Measurements from ENCODE around the gene MAP3K19. TPM values are rescaled to one million over a fixed set of nuclear protein-coding genes. Genes with fewer than 3 reads are reported as not detected.
"Not testable (repeated sequence)": the region's sequence is repeated elsewhere in the genome, so short reads cannot be mapped to it uniquely, and the experiment has no call there.

MAP3K19 gene
- total RNA-seq, 4 donors from 2014 or later = not detected

DNA sequence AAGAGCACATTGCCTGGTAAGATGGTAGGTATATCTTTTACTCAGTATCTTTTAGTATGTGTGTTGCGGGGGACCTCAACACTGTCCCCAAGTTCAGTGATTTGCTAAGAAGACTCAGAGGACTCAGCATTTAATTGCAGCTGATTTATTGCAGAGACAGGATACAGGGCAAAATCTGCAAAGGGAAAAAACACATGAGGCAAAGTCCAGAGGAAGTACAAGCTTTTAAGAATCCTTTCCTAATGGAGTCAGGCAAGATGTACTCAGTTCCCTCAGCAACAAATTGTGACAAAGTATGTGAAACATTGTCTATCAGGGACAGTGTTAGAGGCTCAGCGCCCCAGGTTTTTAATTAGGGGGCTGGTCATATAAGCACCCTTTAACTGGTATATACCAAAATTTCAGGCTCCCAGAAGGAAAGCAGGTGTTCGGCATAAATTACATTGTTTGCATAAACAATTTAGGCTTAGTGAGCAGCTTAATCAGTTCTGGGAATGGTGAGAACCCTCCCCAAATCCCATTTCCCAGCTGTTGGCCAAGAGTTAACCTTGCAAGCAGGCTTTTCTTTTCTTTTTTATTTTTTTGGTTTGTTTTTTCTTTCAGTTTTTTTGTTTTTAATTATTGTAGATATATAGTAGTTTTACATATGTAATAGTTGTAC is 46.6 kb upstream of the MAP3K19 start:
- no peaks in the 10 kb centered on the region for H3K4me1 ChIP-seq
- ATAC-seq = no peak
- no peak overlapping the region for H3K27ac ChIP-seq
- 88 to 94% methylated on average over 1 to 2 of the region's 3 CpGs for WGBS, 2 donors (ENCODE audit: low coverage in 1 of 2)
- H3K4me3 ChIP-seq = no peak overlapping the region
- peaks cover 0 to 37% of the 10 kb centered on the region in 2 donors for H3K36me3 ChIP-seq
- no peaks in the 10 kb centered on the region for H3K9me3 ChIP-seq
- no peaks in the 10 kb centered on the region for H3K27me3 ChIP-seq
- TF ChIP-seq, protein P1, sequence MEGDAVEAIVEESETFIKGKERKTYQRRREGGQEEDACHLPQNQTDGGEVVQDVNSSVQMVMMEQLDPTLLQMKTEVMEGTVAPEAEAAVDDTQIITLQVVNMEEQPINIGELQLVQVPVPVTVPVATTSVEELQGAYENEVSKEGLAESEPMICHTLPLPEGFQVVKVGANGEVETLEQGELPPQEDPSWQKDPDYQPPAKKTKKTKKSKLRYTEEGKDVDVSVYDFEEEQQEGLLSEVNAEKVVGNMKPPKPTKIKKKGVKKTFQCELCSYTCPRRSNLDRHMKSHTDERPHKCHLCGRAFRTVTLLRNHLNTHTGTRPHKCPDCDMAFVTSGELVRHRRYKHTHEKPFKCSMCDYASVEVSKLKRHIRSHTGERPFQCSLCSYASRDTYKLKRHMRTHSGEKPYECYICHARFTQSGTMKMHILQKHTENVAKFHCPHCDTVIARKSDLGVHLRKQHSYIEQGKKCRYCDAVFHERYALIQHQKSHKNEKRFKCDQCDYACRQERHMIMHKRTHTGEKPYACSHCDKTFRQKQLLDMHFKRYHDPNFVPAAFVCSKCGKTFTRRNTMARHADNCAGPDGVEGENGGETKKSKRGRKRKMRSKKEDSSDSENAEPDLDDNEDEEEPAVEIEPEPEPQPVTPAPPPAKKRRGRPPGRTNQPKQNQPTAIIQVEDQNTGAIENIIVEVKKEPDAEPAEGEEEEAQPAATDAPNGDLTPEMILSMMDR (IDR thresholded peaks at IDR 0.05) = no peak
- no peak for TF ChIP-seq POLR2A (IDR thresholded peaks at IDR 0.05)
- no peak for TF ChIP-seq EP300 (IDR thresholded peaks at IDR 0.05)
- no peak for TF ChIP-seq POLR2AphosphoS5 (IDR thresholded peaks at IDR 0.05)

GRCh38 chr2:135093193-135093592 is 45.9 kb upstream of the MAP3K19 start:
- H3K9me3 ChIP-seq = no peaks in the 10 kb centered on the region
- ATAC-seq = no peak
- TF ChIP-seq POLR2AphosphoS5 (IDR thresholded peaks at IDR 0.05) (no peak), EP300 (IDR thresholded peaks at IDR 0.05) (no peak), POLR2A (IDR thresholded peaks at IDR 0.05) (no peak)
- TF ChIP-seq, protein P1 (IDR thresholded peaks at IDR 0.05) = no peak
- no peak overlapping the region for H3K4me3 ChIP-seq
- H3K4me1 ChIP-seq = no peaks in the 10 kb centered on the region
- peaks cover 0 to 37% of the 10 kb centered on the region in 2 donors for H3K36me3 ChIP-seq
- H3K27ac ChIP-seq = no peak overlapping the region
- H3K27me3 ChIP-seq = no peaks in the 10 kb centered on the region

DNA sequence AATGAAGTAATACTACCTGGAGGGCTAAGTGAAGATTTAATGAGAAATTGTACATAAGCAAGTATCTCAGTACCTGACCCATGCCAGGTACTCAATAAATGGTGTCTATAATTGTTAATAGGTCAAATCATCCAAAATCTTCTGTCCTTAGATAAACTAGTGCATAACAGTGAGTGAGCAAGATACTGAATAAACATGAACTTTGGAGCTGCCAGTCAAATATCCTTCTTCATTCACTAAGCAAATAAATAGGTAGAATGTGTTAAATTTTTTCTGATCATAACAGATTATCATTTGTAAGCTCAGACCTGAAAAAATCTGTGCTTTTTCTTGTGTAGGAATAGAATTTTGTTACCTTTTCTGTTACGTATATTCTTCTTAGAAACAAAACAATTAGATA is 44.4 kb upstream of the MAP3K19 start:
- no peak for ATAC-seq
- Histone ChIP-seq H3K36me3 (peaks cover 0 to 37% of the 10 kb centered on the region in 2 donors), H3K27ac (no peak overlapping the region), H3K9me3 (no peaks in the 10 kb centered on the region), H3K4me3 (no peak overlapping the region), H3K27me3 (no peaks in the 10 kb centered on the region), H3K4me1 (no peaks in the 10 kb centered on the region)
- 100% methylated on average over 1 of the region's 1 CpG for whole genome bisulfite sequencing, 2 donors (ENCODE audit: low coverage in 1 of 2)
- TF ChIP-seq POLR2A (IDR thresholded peaks at IDR 0.05) = no peak
- TF ChIP-seq POLR2AphosphoS5 (IDR thresholded peaks at IDR 0.05) = no peak
- no peak for TF ChIP-seq EP300 (IDR thresholded peaks at IDR 0.05)
- TF ChIP-seq, protein P1 (IDR thresholded peaks at IDR 0.05) = no peak

DNA sequence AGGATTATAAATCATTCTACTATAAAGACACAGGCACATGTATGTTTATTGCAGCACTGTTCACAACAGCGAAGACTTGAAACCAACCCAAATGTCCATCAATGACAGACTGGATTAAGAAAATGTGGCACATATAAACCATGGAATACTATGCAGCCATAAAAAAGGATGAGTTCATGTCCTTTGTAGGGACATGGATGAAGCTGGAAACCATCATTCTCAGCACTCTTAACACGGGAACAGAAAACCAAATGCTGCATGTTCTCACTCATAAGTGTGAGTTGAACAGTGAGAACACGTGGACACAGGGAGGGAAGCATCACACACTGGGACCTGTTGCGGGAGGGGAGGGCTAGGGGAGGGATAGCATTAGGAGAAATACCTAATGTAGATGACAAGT is 42.4 kb upstream of the MAP3K19 start:
- not testable (repeated sequence) for H3K27ac ChIP-seq, H3K4me1 ChIP-seq, H3K27me3 ChIP-seq, ATAC-seq, H3K4me3 ChIP-seq, H3K9me3 ChIP-seq
- 85 to 100% methylated on average over 3 to 4 of the region's 4 CpGs for WGBS, 2 donors (ENCODE audit: low coverage in 1 of 2)
- H3K36me3 ChIP-seq = peaks cover 0 to 24% of the 10 kb centered on the region in 2 donors

- no peak for TF ChIP-seq POLR2A (IDR thresholded peaks at IDR 0.05)
- no peak for TF ChIP-seq EP300 (IDR thresholded peaks at IDR 0.05)
- TF ChIP-seq POLR2AphosphoS5 (IDR thresholded peaks at IDR 0.05) = no peak
- TF ChIP-seq, protein P1 (IDR thresholded peaks at IDR 0.05) = no peak
- Histone ChIP-seq H3K27me3 (no peaks in the 10 kb centered on the region), H3K4me3 (no peak overlapping the region), H3K4me1 (no peaks in the 10 kb centered on the region), H3K27ac (no peak overlapping the region), H3K36me3 (peaks cover 0 to 13% of the 10 kb centered on the region in 2 donors), H3K9me3 (no peaks in the 10 kb centered on the region)
- ATAC-seq = no peak
- 90 to 94% methylated on average over 1 to 2 of the region's 2 CpGs for WGBS, 2 donors (ENCODE audit: low coverage in 1 of 2)
Measured at GRCh38 chr2:135086222-135086621, 39.0 kb upstream of the MAP3K19 start.
